GM10266 (cell line): ENCODE data around the gene NSMCE4A.

Source experiments
- DNase-seq: peaks from one replicate; pipeline ENCODE4 v3.0.0; 2012; ENCODE audit errors: extremely low spot score
- TF ChIP-seq, protein P1 (sequence below): IDR thresholded peaks from 2 replicates; pipeline ENCODE4 v1.5.1; 2012; ENCODE audit warnings: mild to moderate bottlenecking, low read depth; ENCODE audit not compliant: control insufficient read depth, insufficient read depth; ENCODE audit errors: missing control alignments

NSMCE4A gene

DNA sequence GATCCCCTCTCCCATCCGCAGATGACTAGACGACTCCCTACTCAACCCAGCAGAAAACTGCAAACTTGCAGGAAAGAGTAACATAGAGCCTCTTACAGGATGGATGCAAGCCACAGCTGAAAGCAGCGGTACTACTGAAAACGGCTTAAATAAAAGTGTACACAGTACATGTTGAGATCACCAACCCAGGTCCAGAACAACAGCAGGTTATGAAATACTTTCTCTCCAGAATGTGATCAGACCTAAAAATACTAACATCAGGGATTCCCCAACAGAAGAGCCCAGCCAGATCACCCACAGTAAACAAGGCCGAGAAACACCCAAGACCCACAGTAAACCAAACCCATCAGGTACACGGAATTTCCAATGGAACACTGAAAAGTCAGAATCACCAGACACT, 60.4 kb downstream of the NSMCE4A start:
- DNase-seq: no peak
- TF ChIP-seq, protein P1, sequence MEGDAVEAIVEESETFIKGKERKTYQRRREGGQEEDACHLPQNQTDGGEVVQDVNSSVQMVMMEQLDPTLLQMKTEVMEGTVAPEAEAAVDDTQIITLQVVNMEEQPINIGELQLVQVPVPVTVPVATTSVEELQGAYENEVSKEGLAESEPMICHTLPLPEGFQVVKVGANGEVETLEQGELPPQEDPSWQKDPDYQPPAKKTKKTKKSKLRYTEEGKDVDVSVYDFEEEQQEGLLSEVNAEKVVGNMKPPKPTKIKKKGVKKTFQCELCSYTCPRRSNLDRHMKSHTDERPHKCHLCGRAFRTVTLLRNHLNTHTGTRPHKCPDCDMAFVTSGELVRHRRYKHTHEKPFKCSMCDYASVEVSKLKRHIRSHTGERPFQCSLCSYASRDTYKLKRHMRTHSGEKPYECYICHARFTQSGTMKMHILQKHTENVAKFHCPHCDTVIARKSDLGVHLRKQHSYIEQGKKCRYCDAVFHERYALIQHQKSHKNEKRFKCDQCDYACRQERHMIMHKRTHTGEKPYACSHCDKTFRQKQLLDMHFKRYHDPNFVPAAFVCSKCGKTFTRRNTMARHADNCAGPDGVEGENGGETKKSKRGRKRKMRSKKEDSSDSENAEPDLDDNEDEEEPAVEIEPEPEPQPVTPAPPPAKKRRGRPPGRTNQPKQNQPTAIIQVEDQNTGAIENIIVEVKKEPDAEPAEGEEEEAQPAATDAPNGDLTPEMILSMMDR: no peak

DNA sequence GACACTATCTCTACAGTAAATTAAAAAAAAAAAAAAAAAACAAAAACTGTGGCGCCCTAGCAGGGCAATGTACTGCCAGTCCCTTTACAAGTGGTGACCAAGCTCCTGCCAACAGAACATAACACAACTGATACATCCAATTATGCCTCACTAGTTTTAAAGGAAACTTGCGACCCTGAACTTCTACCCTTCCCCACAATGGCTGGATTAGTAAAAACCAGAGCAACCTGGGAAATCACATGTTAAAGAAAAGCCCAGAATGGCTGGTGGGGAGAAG, 63.7 kb downstream of the NSMCE4A start:
- TF ChIP-seq, protein P1: no peak
- DNase-seq: no peak

DNA sequence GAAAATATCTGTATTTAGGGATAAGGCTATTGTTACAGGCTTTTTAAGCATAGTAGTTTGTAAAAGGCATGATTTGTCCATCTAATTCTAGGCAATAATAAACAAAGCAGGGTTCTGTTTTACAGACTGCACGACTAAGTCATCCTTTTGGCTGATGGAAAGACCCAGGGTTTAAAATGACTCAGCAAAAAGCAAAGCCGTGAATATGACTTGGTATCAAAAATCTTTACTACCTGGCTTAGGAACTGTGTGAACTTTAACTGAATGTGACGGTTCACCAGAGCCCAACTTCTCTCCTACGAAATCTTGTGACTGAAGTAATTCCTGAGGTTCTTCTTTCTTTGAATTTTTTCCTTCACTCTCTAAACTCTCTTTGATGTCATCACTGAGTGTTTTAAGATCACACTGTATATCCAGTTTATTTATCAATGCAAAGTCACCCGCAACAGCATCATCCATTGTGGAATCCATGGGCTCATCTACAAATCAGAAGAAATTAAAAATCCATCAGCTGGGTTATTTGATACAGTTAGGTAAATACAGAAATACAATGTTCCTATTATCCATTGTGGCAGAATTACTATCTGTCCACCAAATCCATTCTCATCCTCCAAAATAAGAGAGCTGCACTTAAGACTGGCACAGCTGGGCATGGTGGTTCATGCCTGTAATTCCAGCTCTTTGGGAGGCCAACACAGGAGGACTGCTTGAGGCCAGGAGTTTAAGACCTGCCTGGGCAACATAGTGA, 64.2 kb downstream of the NSMCE4A start:
- TF ChIP-seq, protein P1: no peak
- DNase-seq: no peak
